Breast epithelium (tissue), 3 donors: ENCODE data around the gene SERINC2.

Experiments used
- CTCF ChIP-seq, 3 donors: fragments of 450-650 bp; IDR thresholded peaks; one replicate each; pipeline ENCODE4 v1.5.1; 2016 to 2017; ENCODE audit warnings: antibody characterized with exemption in 3 of 3, mild to moderate bottlenecking in 3 of 3, moderate library complexity in 3 of 3
- POLR2A ChIP-seq: fragments of 450-650 bp; IDR thresholded peaks from one replicate; pipeline ENCODE4 v1.6.1; 2016; ENCODE audit warnings: antibody characterized with exemption, mild to moderate bottlenecking, moderate library complexity
- POLR2AphosphoS5 ChIP-seq, 3 donors: sonication (generic); formaldehyde crosslinking; IDR thresholded peaks; one replicate each; pipeline ENCODE4 v1.6.1; 2017; ENCODE audit warnings: antibody characterized with exemption in 3 of 3

GRCh38 chr1:31393463-31393862, 19.6 kb upstream of the SERINC2 start:
- TF ChIP-seq CTCF (IDR thresholded peaks at IDR 0.05) (no peak), POLR2A (no peak), POLR2AphosphoS5 (IDR thresholded peaks at IDR 0.05) (no peak)
